Peyer's patch (tissue), 4 donors: ENCODE measurements around the gene MAF.

Source experiments
- POLR2A ChIP-seq, 2 donors: fragments of 450-650 bp; IDR thresholded peaks; one replicate each; pipeline ENCODE4 v1.5.1; 2017; ENCODE audit warnings: antibody characterized with exemption in 2 of 2, mild to moderate bottlenecking in 2 of 2, moderate library complexity in 2 of 2
- TF ChIP-seq, protein P1 (sequence below), 6 experiments: fragments of 450-650 bp in 4 of 6; fragments of 200-600 bp in 2 of 6; sonication (generic) in 1 of 6; IDR thresholded peaks; one replicate each; pipeline ENCODE4 v1.5.1; 2017 to 2019; ENCODE audit warnings: antibody characterized with exemption in 6 of 6, mild to moderate bottlenecking in 3 of 6, moderate library complexity in 1 of 6

DNA sequence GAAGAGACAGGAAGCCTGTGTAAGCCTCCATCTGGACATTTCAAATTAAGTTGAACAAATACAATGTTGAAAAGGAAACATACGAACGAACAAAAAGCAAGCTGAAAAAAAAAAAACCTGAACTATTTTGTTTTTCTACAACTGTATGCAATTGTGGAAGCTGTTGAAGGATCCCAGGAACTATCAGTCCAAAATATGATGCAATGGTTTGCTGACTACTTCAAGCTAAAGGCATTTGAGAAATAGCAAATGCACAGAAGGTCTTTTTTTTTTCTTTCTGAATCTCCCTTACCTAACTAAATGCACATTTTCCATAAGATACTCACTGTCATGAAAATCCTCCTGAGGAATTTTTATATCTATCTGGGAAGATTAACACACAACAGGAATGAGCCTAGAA lies 40.2 kb downstream of the MAF start:
- TF ChIP-seq, protein P1, sequence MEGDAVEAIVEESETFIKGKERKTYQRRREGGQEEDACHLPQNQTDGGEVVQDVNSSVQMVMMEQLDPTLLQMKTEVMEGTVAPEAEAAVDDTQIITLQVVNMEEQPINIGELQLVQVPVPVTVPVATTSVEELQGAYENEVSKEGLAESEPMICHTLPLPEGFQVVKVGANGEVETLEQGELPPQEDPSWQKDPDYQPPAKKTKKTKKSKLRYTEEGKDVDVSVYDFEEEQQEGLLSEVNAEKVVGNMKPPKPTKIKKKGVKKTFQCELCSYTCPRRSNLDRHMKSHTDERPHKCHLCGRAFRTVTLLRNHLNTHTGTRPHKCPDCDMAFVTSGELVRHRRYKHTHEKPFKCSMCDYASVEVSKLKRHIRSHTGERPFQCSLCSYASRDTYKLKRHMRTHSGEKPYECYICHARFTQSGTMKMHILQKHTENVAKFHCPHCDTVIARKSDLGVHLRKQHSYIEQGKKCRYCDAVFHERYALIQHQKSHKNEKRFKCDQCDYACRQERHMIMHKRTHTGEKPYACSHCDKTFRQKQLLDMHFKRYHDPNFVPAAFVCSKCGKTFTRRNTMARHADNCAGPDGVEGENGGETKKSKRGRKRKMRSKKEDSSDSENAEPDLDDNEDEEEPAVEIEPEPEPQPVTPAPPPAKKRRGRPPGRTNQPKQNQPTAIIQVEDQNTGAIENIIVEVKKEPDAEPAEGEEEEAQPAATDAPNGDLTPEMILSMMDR (IDR thresholded peaks at IDR 0.05) = no peak
- TF ChIP-seq POLR2A (IDR thresholded peaks at IDR 0.05) = no peak
